ENCODE results near the gene RGS18.
"Not testable (repeated sequence)": the region's sequence is repeated elsewhere in the genome, so short reads cannot be mapped to it uniquely, and the experiment has no call there.

RGS18 gene

GRCh38 chr1:192158181-192158580 lies at the start of gene RGS18:
Gene RGS18 (plus strand): TSS chr1:192158462. CDS start chr1:192158638, 176 bp downstream.
- no peak for DNase-seq (ENCODE audit: low read depth)

GRCh38 chr1:192109576-192109975 lies 48.7 kb upstream of the RGS18 start:
- DNase-seq (ENCODE audit: low read depth), result no peak

- DNase-seq (ENCODE audit: low read depth), result no peak
Observed at GRCh38 chr1:192115000-192115399, 43.3 kb upstream of the RGS18 start.

DNA sequence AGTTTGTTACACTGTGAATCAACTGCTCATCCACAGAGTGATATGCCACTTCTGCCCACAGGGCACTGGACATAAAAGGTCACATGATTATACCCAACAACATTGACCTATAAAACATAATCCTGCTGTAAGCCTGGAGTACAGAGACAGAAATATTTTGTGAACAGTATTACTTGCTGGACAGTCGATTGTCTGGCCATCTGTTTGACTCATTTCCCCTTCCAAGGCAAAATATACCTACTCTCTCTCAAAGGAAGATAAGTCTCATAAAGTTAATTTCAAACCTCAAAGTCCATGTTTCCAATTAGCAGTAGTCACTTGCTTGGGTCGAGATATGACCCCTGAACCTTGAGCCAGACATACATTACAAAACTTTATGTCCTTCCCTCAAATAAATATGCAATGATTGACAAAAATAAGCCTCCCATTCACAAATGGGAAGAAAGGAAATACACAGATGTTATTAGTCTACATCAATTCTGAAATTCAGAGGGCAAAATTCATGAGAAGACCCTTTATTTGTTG lies 39.3 kb upstream of the RGS18 start:
- DNase-seq (ENCODE audit: low read depth), result no peak

DNA sequence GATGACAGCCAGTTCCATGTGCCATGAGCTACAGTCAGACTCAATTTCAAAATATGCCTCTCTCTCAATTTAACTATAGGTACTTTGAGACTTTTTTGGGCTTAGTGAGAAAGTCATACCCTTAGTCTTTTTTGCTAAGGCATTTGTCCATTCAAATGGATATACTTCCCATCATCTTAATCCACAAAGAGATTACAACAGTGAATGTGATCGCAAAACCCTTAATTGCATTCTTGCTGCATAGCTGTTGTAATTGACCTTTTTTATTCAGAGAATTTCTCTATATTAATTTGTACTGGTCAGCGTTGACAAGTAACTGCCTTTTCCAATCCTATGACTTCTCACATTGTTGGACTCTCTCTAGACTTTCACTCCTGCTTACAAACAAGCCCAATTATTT lies 38.6 kb upstream of the RGS18 start:
- no peak for DNase-seq (ENCODE audit: low read depth)

DNA sequence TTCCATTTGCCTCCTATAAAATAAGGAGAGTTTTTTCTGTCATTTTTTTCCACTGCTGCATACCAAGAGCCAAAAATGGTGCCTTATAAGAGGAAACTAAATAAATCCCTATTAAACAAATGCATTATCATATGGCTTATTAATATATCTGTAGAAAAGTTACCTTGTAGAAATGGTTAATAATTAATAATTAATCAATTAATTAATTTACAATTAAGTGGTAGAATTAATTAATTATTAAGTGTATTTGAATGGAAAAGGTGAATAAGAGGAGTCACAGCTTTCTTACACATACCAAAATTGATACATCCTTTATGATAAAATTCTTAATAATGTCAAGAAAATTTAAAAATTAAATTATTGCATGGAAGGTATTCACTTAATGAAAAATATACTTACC lies 35.6 kb upstream of the RGS18 start:
- DNase-seq (ENCODE audit: low read depth), result no peak

- no peak for DNase-seq (ENCODE audit: low read depth)
Observed at GRCh38 chr1:192123212-192123611, 35.0 kb upstream of the RGS18 start.

- DNase-seq (ENCODE audit: low read depth), result no peak
Observed at GRCh38 chr1:192126030-192126619, 32.1 kb upstream of the RGS18 start.

- no peak for DNase-seq (ENCODE audit: low read depth)
Observed at GRCh38 chr1:192130175-192130574, 28.1 kb upstream of the RGS18 start.

DNA sequence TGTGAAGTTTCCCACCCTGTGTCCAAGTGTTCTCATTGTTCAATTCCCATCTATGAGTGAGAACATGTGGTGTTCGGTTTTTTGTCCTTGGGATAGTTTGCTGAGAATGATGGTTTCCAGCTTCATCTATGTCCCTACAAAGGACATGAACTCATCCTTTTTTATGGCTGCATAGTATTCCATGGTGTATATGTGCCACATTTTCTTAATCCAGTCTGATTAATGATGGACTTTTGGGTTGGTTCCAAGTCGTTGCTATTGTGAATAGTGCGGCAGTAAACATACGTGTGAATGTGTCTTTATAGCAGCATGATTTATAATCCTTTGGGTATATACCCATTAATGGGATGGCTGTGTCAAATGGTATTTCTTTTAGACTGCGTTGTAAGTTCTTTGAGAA lies 27.4 kb upstream of the RGS18 start:
- not testable (repeated sequence) for DNase-seq (ENCODE audit: low read depth)

DNA sequence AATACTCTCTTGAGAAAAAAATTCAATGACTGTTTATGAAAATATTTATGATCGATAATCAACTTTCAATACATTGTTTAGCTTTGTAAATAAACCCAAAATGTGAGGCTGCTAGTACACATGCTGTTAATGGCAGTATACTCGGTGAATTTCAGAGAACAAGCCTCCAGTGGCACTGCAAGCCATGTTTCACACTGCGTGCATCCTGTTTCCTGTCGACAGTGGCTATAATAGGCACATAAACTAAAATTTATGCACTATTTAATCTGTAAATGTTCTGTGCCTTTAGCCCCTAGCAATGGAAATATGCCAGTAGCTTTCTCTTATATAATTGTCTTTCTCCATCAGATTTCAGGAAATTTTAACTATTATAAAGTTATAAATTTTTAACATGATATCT lies 26.3 kb upstream of the RGS18 start:
- no peak for DNase-seq (ENCODE audit: low read depth)

DNA sequence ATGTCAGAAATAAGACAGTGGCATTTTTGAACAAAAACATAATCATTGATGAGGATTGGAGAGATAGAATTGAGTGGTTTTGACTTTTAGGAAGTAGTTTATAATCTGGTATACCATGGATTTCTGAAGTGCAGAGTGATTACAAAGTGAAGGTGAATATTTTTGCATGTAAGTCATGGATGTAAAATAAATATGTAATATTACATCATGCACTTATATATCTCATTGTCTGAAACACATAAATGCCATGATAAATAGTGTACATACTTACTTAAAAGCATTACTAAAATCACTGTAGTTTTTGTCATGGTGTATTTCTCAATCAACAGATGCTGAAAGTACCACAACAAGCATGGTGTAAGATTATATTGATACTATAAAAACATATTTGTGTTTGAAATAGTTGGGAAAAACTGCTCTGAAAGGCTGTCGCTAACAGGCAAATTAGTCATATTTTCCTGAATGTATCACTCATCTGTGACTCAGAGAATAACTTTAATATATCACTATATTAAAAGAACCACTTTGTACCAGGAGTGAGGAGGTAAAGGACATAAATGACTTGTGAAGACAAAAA lies 24.8 kb upstream of the RGS18 start:
- DNase-seq (ENCODE audit: low read depth), result no peak

- DNase-seq (ENCODE audit: low read depth), result no peak
Observed at GRCh38 chr1:192140382-192140781, 17.9 kb upstream of the RGS18 start.

- DNase-seq (ENCODE audit: low read depth), result no peak
Observed at GRCh38 chr1:192147221-192147620, 11.0 kb upstream of the RGS18 start.

DNA sequence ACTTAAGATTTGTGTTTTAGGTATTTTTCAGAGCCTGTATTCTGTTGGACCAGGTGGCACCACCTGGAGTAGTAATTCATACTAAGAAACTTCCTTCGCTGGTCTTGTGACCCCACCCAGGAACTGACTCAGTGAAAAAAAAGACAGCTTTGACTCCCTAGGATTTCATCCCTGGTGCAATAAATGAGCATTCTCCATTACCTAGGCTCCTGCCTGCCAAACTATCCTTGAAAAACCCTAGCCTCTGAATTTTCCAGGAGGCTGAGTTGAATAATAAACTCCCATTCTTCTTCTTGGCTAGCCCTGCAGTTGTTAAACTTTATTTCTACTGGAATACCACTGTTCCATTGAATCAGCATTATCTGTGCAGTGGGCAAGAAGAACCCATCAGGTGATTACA lies 10.6 kb upstream of the RGS18 start:
- no peak for DNase-seq (ENCODE audit: low read depth)

DNA sequence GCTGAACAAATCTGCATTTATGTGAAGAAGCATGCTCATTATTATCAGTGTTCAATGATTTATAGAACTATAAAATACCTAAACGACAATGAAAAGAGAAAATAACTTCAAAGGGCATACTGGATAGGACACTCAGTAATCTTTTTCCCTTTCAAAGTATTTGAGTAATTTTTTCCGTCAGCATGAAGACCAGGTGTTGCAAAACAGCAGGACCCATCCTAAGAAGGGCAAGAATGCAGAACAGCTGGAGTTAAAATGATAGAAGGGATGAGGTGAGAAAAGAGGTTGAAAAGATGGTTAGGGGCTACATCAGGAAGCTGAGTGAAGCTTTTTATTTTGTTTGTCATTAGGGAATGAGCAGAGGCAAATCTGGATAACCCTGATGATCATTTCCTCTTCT lies 7.1 kb upstream of the RGS18 start:
- DNase-seq (ENCODE audit: low read depth), result no peak

DNA sequence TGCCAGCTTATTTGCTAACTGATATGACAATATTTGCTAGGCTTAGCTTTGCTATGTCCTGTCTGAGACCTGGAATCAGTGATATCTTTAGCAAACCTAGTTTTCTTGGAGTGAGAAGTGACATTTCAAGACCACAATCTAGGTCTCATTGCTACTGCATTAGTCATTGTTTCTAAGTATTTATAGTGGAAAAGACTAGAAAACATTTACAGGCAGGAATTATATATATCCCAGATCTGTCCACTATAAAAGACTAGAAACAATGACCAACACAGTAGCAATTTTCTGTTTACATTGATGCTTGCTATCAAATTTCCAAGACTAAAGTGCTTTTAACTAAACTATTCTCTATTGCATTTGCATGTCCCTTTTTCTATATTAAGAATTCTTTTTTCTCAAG lies 5.0 kb upstream of the RGS18 start:
- DNase-seq (ENCODE audit: low read depth), result no peak

DNA sequence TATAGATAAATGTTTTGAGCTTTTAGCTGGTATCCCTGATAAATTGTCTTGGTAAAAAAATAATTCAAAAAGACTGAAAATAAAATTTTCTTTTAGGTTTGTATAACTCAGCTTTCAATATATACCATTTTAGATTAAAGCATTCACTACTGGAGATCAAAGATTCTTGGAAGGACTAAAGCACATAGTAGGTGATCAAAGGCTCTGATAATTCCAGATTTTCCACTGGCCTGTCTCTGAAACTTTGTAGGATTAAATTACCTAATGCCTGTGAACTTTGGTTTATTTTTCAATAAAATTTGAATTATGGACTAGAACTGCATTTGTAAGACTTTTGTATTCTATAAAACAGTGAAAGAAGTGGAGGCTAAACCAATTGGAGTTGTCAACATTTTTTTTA lies 1.2 kb upstream of the RGS18 start:
- DNase-seq (ENCODE audit: low read depth), result no peak

- no peak for DNase-seq (ENCODE audit: low read depth)
Observed at GRCh38 chr1:192159014-192159413, 752 bp downstream of the RGS18 start.

GRCh38 chr1:192159781-192160180 lies 1.5 kb downstream of the RGS18 start:
- DNase-seq (ENCODE audit: low read depth), result no peak

GRCh38 chr1:192160196-192160595 lies 1.9 kb downstream of the RGS18 start:
- no peak for DNase-seq (ENCODE audit: low read depth)

DNA sequence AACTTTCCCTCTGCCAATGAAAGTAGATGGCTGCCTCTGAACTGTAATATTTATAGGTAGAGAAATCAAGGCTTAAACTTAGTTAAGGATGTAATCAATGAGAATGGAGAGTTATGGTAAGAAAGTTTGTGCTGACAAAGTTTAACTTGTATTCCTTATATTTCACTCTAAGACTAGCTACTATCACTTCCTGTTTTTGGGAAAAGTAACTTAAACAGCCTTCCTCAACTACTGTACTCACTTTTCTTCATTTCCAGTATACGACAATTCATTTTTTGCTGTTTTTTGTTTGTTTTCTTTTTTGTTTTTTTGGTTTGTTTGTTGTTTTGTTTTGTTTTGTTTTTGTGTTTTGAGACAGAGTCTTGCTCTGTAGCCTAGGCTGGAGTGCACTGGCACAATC lies 3.7 kb downstream of the RGS18 start:
- DNase-seq (ENCODE audit: low read depth), result no peak

DNA sequence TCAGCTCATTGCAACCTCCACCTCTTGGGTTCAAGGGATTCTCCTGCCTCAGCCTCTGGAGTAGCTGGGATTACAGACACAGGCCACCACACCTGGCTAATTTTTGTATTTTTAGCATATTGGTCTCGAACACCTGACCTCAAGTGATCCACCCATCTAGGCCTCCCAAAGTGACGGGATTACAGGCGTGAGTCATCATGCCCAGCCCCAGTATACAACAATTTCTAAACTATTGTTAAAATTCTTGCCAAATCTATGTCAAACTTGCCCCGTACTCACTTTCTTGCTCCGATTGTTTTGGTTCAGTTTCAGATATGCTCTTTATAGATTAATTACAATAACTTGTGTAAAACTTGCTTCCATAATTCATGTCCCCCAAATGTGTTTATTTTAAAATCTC lies 4.1 kb downstream of the RGS18 start:
- no peak for DNase-seq (ENCODE audit: low read depth)

DNA sequence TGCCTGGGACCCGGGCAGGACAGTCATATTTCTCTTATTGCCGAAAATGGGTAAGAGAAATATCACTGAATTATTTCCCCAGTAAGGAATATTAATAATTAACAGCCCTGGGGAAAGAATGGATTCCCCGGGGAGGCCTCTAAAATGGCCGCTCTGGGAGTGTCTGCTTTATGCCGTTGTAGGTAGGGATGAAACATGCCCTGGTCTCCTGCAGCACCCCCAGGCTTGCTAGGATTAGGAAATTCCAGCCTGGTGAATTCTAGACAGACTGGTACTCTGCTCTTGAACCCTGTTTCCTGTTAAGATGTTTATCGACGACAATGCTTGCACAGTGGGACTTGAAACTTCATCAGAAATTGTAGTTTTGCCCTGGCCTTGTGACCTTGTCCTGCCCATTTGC lies 6.7 kb downstream of the RGS18 start:
- not testable (repeated sequence) for DNase-seq (ENCODE audit: low read depth)
